Ishikawa (cell line): ENCODE measurements around the gene FBXL17.

Source experiments
- CEBPB ChIP-seq: IDR thresholded peaks from 2 replicates; pipeline ENCODE4 v1.6.1; 2012
- CREB1 ChIP-seq: IDR thresholded peaks from 2 replicates; pipeline ENCODE4 v1.6.1; 2012; ENCODE audit warnings: low read depth
- EGR1 ChIP-seq: IDR thresholded peaks from 2 replicates; pipeline ENCODE4 v1.6.1; 2012
- EP300 ChIP-seq: IDR thresholded peaks from 2 replicates; pipeline ENCODE4 v1.6.1; 2012; ENCODE audit warnings: borderline replicate concordance
- FOXM1 ChIP-seq: IDR thresholded peaks from 2 replicates; pipeline ENCODE4 v1.6.1; 2012; ENCODE audit warnings: low read depth, borderline replicate concordance
- NFIC ChIP-seq: IDR thresholded peaks from 2 replicates; pipeline ENCODE4 v1.6.1; 2012
- RAD21 ChIP-seq: IDR thresholded peaks from 2 replicates; pipeline ENCODE4 v1.6.1; 2012; ENCODE audit warnings: low read depth
- TAF1 ChIP-seq: IDR thresholded peaks from 2 replicates; pipeline ENCODE4 v1.6.1; 2012; ENCODE audit warnings: low read depth, mild to moderate bottlenecking
- TCF12 ChIP-seq: IDR thresholded peaks from 2 replicates; pipeline ENCODE4 v1.6.1; 2012; ENCODE audit warnings: low read depth
- TEAD4 ChIP-seq: IDR thresholded peaks from 2 replicates; pipeline ENCODE4 v1.6.1; 2012
- USF1 ChIP-seq: IDR thresholded peaks from 2 replicates; pipeline ENCODE4 v1.6.1; 2012
- YY1 ChIP-seq: IDR thresholded peaks from 2 replicates; pipeline ENCODE4 v1.6.1; 2012; ENCODE audit warnings: low read depth
- ZBTB7A ChIP-seq: IDR thresholded peaks from 2 replicates; pipeline ENCODE4 v1.6.1; 2012; ENCODE audit warnings: low read depth
- TF ChIP-seq, protein P1 (sequence below): IDR thresholded peaks from 2 replicates; pipeline ENCODE4 v1.6.1; 2012
- TF ChIP-seq, protein P2 (sequence below): IDR thresholded peaks from 2 replicates; pipeline ENCODE4 v1.6.1; 2012; ENCODE audit warnings: low read depth, mild to moderate bottlenecking

FBXL17 gene

DNA sequence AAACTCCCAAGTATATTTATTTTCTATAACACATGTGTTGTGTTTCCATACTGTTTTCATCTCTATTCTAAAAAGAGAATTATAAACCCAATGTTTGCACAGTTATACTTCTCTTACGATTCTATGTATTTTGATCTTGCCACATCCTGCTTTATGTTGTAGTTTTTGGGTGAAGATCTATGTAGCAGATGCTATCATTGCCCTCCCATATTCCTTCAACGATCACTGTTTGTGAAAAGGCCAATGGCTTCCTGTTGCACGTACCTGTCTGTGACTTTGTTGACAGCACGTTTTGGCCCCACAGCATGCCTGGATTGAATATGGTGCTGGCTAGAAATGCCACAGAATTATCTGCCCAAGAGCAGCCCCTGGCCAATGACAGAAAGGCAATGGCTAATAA, 456.7 kb downstream of the FBXL17 start:
- TF ChIP-seq CREB1 = no peak
- TF ChIP-seq FOXM1 = no peak
- TF ChIP-seq TEAD4 = no peak
- TF ChIP-seq USF1 = no peak
- no peak for TF ChIP-seq NFIC

DNA sequence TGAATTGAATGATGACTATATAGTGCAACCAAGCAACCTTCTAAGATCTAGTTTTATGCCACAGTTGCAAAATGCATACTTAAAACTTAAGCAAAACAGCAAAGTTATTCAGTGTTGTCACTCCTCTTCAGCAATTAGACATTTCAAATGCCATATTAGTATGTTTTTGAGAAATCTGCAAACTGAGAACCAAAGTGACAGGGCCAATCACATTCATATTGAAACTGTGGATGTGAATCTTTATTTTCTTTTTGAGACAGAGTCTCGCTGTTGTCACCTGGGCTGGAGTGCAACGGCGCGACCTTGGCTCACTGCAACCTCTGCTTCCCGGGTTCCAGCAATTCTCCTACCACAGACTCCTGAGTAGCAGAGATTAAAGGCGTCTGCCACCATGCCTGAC, 461.9 kb downstream of the FBXL17 start:
- TF ChIP-seq CEBPB = no peak
- no peak for TF ChIP-seq FOXM1
- TF ChIP-seq RAD21 = no peak
- no peak for TF ChIP-seq ZBTB7A
- TF ChIP-seq, protein P1, sequence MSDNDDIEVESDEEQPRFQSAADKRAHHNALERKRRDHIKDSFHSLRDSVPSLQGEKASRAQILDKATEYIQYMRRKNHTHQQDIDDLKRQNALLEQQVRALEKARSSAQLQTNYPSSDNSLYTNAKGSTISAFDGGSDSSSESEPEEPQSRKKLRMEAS = no peak

GRCh38 chr5:107919361-107919760, 462.5 kb downstream of the FBXL17 start:
- TF ChIP-seq FOXM1 (no peak), TAF1 (no peak), CREB1 (no peak), CEBPB (no peak)
- TF ChIP-seq, protein P1 = no peak

DNA sequence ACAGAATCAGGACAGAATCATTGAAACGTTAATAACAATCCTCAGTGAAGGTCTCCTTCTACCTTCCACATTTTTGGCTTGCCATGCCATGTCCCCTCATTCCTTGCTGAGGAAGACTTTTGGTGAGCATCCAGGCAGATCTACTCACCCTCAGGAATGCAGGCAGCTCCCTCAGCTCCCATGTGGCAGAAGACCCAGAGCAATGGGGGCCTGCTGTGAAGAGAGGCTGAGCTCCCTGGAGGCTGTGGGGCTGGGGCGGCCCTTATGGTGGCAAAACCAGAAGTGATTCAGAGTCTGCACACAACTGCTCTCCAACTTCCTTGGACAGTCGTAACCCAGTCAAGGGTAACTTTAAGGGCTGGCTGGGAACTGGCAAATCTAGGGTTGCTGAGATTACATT, 463.9 kb downstream of the FBXL17 start:
- TF ChIP-seq TEAD4 (no peak), NFIC (no peak), YY1 (no peak), TAF1 (no peak), TCF12 (no peak), EGR1 (no peak), FOXM1 (no peak), CEBPB (no peak), RAD21 (no peak), CREB1 (no peak), EP300 (no peak), ZBTB7A (no peak), USF1 (no peak)
- TF ChIP-seq, protein P1 = no peak
- TF ChIP-seq, protein P2, sequence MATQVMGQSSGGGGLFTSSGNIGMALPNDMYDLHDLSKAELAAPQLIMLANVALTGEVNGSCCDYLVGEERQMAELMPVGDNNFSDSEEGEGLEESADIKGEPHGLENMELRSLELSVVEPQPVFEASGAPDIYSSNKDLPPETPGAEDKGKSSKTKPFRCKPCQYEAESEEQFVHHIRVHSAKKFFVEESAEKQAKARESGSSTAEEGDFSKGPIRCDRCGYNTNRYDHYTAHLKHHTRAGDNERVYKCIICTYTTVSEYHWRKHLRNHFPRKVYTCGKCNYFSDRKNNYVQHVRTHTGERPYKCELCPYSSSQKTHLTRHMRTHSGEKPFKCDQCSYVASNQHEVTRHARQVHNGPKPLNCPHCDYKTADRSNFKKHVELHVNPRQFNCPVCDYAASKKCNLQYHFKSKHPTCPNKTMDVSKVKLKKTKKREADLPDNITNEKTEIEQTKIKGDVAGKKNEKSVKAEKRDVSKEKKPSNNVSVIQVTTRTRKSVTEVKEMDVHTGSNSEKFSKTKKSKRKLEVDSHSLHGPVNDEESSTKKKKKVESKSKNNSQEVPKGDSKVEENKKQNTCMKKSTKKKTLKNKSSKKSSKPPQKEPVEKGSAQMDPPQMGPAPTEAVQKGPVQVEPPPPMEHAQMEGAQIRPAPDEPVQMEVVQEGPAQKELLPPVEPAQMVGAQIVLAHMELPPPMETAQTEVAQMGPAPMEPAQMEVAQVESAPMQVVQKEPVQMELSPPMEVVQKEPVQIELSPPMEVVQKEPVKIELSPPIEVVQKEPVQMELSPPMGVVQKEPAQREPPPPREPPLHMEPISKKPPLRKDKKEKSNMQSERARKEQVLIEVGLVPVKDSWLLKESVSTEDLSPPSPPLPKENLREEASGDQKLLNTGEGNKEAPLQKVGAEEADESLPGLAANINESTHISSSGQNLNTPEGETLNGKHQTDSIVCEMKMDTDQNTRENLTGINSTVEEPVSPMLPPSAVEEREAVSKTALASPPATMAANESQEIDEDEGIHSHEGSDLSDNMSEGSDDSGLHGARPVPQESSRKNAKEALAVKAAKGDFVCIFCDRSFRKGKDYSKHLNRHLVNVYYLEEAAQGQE = no peak

DNA sequence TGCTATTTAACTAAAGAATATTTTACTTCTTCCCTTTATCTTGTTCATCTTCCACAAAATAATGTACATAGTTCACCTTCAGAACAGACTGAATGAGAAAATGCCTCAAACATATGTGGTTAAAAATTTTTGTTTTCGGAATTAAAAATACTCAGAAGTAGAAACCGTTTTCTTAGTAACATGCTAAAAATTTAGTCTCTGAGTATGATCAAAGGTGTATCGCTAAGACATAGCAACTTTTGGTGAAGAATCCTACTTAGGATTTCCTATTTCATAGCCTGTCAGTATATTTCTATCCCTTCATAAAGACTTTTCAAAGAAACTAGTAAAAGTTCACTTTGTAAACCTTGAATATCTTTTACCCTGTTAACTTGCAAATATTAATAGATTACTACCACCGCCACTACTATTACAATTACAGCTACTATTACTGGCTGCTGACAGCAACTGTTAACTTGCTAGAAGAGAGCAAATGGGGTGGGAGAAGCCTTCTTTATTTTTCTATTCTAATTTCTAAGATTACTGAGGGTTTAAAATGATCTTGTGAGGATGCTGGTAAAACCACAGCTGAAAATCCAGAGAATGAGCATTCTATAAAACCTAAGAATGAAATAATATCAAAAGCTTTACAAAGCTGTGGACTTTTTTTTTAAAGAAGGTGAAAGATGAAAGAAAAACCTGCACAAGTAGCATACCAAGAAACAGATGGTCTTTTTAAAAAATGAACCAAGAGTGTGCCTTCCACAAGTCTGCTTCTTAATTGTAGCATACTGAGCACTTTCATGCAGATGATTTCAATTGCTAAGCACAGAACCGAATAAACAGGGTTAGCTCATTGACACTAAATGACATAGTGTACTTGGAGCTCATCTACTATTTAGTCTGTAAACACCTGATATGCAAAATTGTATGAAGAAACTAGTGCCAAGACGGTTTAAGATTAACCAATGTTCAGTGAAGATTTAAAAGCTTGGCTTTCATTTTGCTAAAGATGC, 464.9 kb downstream of the FBXL17 start:
- TF ChIP-seq RAD21 (no peak), CREB1 (no peak), TCF12 (no peak), NFIC (no peak), USF1 (no peak), TAF1 (no peak), TEAD4 (no peak), FOXM1 (no peak)
- TF ChIP-seq, protein P1 = no peak
- TF ChIP-seq, protein P2 = no peak
